ENCODE measurements around the gene TFB2M.
A peak's percentile ranks its signal among the peaks of the same experiment; 100 is the strongest.

Gene TFB2M

DNA sequence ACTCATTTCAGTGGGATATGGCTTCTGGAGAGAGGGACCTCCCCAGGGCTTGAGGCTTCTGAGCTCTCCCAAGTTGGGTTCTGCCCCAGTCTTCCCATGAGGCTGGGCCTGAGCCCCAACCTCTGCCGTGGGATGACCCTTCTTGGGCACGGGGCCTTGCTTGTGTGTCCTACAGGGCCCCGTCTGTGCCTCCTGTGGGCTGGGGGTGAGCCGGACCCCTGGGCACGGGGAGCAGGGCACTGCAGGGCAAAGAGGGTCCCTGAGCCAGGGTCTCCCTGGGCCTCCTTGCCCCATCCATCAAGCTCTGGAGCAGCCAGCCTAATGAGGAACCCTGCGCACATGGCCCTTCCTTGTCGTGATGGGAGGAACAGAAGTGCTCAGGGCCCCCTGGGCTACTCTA is 53.8 kb downstream of the TFB2M start:
- DNase-seq = no peak

DNA sequence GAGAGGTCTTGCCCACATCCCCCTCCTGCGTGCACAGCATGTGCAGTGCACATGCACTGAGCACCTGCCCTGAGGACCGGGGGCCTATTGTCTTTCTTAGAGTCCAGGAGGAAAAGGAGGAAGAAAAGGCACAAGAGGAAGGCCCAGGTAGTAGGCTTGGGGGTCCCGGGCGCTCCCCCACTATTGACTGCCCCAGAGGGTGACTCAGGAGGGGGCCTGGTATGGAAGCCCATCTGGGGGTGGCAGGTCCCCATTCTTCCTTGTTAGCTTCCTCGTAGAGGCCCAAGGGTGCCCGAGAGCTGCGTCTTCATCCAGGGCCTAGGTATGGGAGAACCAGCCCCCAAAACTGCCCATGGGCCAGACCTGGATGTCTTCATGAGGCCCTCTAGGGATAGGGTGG is 54.9 kb downstream of the TFB2M start:
- no peak for DNase-seq

DNA sequence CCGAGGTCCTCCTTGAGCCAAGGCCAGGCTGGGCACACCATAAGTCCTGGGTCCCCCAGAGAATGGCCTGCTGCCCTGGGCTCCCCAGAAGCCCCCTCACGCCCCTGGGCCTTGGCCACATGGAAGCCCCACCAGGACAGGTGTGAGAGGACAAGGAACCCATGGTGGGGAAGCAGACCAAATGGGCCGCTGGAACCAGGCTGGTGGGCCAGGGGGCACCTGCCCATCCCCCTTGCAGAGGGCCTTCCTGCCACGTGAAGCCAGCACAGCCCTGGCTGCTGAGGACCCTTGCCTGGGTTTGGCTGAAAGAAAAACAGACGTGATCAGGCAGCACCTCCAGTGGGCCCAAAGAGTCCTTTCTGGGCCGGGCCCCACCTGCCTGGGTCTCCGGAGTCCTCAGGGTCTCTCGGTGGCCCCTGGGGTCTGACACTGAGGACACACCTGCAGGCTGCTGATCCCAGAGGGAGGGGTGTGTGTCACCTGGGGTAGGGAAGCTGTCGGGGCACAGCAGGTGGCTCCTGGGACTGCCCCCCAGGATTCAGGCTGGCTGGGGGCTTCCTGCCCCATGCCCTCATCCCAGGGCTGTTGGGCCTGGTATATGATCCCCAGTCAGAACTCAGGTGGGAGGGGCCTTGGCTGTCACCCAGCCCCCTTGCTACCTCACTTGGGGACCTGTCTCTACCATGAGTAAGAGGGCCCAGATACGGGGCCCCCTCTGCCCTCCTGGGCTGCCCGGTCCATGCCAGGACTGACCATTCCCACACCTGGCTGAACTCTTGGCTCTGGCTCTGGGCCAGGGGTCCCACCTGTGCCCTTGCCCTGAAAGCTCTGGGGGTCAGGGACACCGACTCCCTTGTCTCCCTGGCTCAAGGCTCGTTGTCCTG is 55.7 kb downstream of the TFB2M start:
- no peak for DNase-seq

DNA sequence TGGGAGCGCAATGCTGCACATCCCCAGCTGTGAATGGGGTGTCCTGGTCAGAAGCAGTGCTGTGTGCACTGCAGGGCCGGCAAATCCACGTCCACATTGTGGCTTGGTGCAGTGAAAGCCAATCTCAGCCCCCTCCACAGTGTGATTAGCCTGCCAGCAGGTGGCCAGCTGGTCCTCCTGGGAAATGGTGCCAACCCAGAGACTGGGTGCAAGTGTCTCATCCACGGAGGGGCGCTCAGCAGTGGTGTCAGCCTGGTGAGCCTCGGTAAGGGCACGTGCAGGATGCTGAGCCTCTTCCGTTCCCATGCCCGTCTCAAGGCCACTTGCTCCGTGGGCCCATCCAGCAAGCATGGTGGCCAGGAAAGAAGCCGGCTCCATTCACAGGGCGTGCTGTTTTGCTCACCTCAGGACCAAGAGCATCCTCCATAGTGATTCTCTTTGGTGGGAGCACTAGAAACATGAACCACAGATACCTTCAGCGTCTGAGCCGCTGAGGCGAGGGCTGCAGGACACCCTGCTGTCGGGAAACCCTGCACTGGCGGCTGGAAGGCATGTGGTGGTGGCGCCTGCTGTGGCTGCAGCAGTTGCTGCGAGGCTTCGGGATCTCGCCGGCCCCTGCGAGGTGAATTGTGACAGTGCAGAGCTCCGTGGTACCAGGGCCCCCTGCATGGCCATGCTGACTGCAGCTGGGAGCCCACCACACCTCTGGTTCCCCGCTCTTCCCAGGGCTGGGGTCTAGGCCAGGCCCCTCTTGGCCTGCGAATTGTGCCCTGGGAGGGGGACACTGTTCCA is 57.0 kb downstream of the TFB2M start:
- DNase-seq = no peak

DNA sequence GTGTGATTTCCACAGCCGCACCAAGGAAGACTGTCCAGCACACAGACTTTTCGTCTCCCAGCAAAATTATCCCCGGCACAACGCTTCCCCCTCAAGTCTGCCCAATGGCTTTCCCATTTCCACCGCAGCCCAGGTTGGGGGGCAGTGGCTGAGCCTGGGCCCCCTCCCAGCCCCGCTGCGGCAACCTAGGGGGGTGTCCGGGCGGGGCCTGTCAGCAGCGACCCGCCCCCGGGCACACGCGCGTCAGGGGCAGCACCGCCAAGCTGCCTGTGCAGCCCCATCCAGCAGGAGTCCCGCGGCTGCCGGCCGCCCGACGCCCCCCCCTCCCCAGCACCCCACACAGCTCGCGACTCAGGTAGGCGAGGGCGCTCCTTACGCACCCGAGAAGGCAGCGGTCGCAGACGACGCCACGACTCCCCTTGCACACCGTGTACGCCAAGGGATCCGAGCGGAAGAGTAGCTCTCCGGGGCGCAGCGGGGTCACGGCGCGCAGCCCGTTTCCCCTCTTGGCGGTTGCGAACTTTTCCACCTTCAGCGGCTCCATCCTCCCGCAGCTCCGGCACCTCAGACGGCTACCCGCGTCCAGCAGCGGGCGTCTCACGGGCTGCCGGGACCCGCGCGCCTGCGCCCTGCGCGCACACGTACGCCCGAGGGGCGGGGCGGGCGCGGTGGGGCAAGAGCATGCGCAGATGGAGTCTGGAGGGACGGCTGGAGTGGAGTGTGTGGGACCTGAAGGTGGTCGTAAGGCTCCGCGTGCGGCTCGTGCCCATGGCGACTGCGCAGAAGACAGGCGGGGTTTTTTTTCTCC is 59.2 kb downstream of the TFB2M start, which contains the start of gene SMYD3:
Gene SMYD3 (minus strand): TSS at position 606 of the 808 bp plus-strand sequence.
- peak; percentile 73 to 83 for DNase-seq

DNA sequence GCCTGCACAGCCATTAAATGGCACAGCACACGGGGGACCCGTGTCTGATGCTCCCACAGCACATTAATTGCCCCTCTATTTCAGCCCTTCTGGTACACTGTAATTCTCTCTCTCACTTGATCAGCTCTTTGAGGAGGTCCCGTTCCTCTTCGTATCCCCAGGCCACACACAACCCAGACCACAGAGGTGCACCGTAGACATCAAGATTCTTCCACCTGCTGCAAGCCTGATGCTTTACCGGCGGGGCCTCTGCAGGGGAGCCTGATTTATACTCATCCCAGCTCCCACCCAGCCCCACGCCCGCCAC is 59.7 kb downstream of the TFB2M start:
- DNase-seq = no peak

DNA sequence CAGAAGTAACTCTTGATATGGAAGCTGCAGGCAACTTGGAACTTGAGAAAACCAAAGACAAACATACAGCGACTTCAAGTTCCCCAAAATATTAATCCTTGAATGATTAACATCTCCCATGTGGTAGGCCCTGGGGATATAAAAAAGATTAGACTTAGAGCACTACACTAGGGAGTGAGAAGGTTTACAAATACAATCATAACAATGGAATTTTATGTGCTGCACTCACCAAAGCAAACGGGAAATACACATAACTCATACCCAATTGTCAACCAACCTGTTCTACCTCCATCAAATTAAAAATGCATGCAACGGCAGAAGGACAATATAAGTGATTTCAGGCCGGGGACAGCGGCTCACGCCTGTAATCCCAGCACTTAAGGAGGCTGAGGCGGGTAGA is 62.7 kb downstream of the TFB2M start:
- no peak for DNase-seq

DNA sequence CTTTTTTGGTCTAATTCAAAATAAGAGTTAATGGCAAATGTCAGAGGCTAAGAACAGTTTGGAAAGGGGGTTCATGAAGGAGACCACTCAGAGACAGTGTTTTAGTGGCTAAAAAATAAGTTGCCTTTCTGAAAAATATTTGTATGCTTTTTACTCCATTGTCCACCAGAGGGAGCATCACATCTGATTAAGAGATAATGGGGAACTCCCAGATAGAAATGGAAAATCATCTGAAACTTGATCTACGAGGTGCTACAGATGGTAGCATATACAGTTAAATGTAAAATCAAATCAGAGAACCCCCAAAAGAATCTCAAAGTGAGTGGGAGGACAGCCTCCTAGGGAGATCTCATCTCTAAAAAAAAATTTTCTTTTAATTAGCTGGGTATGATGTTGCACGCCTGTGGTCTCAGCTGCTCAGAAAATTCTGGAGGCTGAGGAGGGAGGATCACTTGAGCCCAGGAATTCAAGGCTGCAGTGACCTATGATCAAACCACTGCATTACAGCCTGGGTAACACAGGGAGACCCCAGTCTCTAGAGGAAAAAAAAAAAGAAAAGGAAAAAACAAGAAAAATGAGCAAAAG is 68.6 kb downstream of the TFB2M start:
- DNase-seq = peak; percentile 27 to 51

DNA sequence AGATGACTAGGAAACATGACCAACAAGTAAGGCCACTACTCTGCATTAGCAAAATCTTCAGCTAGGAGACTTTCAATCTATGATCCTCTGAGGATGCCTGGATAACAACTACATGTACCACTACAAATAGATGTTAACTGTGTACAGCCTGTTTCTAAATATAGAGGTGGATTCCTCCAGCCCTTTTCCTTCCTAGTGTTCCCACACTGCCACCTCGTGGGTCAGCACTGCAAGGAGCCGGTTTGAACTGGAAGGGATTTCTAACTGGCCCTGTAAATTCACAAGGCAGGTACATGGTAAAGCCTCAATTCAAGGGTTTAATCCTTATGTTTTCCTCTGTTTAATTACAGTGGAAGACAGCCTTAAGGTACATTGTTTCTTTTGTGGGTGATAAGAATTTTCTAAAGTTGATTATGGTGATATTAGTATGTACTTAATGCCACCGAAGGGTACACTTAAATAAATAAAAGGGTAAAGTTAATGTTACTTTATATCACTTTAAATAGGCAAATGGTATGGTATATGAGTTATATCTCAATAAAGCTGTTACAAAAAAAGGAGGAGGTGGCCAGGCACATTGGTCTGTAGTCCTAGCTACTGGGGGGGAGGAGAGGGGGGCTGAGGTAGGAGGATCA is 73.3 kb downstream of the TFB2M start:
- DNase-seq = peak; percentile 3 to 54

DNA sequence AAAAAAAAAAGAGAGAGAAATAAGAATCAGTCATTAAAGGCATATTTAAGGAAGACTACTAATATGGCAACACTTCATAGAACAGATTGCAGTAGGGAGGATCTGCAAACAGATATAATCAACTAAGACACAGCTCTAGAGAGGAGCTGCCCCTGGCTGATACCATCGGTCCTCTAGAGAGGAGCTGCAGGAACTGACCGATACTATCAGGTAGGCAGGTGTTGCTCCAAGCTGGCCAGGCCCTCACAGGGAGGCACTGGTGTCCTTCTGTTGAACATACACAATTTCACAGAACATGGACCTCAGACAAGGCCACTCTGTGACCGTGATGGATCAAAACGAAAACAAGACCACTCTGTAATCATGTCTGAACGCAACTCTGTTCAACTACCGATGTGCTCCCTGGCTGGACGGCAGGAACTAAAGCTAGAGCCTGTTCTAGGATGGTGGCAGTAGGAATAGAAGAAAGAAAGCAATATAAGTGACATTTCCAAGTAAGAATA is 74.5 kb downstream of the TFB2M start:
- DNase-seq = no peak

Data from NCI-H1930 (cell line).